ENCODE results near the gene CLEC18A. TPM values are rescaled to one million over a fixed set of nuclear protein-coding genes. Genes with fewer than 3 reads are reported as not detected.

The CLEC18A gene
- total and polyA plus RNA-seq, 2 of the 8 experiments (the other 6 are each of a cell fraction or from before 2014, with no cell fraction given) = 1.3 to 1.4 TPM

- TF ChIP-seq MAFK (IDR thresholded peaks at IDR 0.05; ENCODE audit: low read depth, low read length) (no peak), RAD21 (IDR thresholded peaks at IDR 0.05 in 1 of 2, conservative IDR thresholded peaks at IDR 0.05 in 1 of 2; ENCODE audit: low read depth in 2 of 2, low read length in 2 of 2) (peak; percentile 47 to 56), TCF12 (IDR thresholded peaks at IDR 0.05; ENCODE audit: low read depth, low read length) (no peak)
Observed at GRCh38 chr16:69937465-69937951, 13.6 kb upstream of the CLEC18A start (continued).

Measured in H1 (cell line).